Measurements from ENCODE around the gene MEMO1.
A peak's percentile ranks its signal among the peaks of the same experiment; 100 is the strongest.
"Not testable (repeated sequence)": the region's sequence is repeated elsewhere in the genome, so short reads cannot be mapped to it uniquely, and the experiment has no call there.

Gene MEMO1

GRCh38 chr2:32010670-32011484 lies at the start of gene MEMO1:
MEMO1 (minus strand) TSS chr2:32011008; CDS start chr2:32010247, 761 bp downstream.
- peak; percentile 93 for DNase-seq

DNA sequence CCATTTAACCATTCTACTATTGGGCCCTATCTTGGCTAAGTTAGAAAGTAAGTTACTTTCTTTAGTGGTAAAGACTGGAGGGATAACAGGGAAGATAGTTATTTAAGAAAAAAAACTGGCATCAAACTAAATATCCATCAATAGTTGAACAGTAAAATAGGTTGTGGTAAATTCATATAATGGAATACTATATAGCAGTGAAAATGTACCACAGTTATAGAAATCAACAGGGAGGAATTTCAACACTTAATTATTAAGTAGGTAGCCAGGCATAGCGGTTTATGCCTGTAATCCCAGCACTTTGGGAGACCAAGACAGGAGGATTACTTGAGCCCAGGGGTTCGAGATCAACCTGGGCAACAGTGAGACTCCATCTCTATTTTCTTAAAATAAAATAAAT lies 49.5 kb upstream of the MEMO1 start:
- DNase-seq: no peak

DNA sequence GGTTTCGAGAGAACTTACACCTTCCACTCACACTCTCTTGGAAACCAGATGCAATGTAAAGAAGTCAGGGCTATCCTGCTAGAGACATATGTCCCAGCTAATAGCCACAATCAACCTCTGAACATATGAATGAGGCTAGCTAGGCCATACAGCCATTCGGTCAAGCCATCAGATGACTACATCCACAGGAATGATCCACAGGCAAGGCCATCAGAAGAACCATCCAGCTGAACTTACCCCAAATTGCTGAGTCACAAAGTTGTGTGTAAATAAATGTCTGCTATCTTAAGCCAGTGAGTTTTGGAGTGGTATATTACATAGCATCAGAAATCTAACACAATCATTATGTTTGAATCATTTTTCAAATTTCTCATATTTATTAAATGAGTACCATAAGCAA lies 47.3 kb upstream of the MEMO1 start:
- no peak for DNase-seq

DNA sequence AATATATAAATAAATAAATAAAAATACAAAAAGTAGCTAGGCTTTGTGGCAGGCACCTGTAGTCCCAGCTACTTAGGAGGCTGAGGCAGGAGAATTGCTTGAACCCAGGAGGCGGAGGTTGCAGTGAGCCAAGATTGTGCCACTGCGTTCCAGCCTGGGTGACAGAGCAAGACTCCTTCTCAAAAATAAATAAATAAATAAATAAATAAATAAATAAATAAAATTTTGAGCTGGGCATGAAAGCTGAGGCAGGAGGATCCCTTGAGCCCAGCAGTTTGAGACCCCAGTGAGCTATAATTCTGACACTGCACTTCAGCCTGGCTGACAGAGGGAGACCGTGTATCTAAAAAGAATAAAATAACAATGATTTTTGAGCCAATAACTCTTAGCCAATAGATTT lies 43.8 kb upstream of the MEMO1 start:
- DNase-seq: not testable (repeated sequence)

DNA sequence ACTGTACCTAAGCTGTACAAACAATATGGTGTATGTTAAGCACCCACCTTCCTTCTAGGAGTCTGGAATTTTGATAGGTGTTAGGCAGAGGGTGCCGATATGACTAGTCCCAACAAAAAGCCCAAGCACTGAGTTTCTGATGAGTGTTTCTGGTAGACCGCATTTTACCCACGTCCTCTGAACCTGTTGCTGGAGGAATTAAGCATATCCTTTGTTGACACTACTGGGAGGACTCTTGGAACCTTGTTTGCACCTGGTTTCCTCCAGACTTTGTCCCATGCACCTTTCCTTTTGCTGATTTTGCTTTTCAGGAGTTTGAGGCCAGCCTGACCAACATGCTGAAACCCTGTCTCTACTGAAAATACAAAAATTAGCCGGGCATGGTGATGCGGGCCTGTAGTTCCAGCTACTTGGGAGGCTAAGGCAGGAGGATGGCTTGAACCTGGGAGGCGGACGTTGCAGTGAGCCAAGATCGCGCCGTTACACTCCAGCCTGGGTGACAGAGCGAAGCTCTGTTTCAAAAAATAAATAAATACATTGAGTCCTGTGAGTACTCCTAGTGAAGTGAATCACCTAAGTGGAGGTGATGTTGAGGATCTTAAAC lies 41.1 kb upstream of the MEMO1 start:
- DNase-seq: no peak

- no peak for DNase-seq
These were observed 32.8 kb upstream of the MEMO1 start for GRCh38 chr2:32043561-32043960.

- DNase-seq: peak; percentile 86
These were observed 28.8 kb upstream of the MEMO1 start, which contains the start of gene DPY30 for GRCh38 chr2:32039447-32040219. DPY30 (minus strand) TSS chr2:32039805; CDS start chr2:32039456, 349 bp downstream.

DNA sequence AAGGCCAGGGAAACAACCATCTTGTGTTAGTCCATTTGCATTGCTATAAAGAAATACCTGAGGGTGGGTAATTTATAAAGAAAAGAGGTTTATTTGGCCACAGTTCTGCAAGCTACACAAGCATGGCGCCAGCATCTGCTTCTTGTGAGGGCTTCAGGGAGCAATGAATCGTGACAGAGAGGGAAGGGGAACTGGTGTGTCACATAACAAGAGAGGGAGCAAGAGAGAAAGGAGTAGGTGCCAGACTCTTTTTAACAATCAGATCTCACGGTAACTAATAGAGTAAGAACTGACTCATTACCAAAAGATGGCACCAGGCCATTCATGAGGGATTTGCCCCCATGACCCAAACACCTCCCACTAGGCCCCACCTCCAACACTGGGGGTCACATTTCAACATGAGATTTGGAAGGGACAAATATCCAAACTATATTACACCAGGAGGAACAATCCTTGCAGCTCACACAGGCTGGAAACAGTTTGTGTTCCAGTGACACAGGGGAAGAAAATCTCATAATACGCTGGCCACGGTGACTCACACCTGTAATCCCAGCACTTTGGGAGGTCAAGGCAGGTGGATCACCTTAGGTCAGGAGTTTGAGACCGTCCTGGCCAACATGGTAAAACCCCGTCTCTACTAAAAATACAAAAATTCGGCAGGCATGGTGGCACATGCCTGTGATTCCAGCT lies 23.5 kb upstream of the MEMO1 start:
- not testable (repeated sequence) for DNase-seq

- DNase-seq: not testable (repeated sequence)
These were observed 8.1 kb upstream of the MEMO1 start for GRCh38 chr2:32018789-32019482.

- DNase-seq: no peak
These were observed 2.1 kb upstream of the MEMO1 start for GRCh38 chr2:32012872-32013271.

GRCh38 chr2:32011485-32011960 lies 715 bp upstream of the MEMO1 start:
- no peak for DNase-seq

- DNase-seq: peak; percentile 55
These were observed 533 bp downstream of the MEMO1 start for GRCh38 chr2:32010280-32010669.

GRCh38 chr2:32009516-32010256 lies 1.1 kb downstream of the MEMO1 start:
- DNase-seq: peak; percentile 39

- DNase-seq: peak; percentile 3
These were observed 1.8 kb downstream of the MEMO1 start for GRCh38 chr2:32008805-32009515.

- DNase-seq: no peak
These were observed 3.8 kb downstream of the MEMO1 start for GRCh38 chr2:32007121-32007391.

- no peak for DNase-seq
These were observed 5.3 kb downstream of the MEMO1 start for GRCh38 chr2:32005371-32005976.

- no peak for DNase-seq
These were observed 7.0 kb downstream of the MEMO1 start for GRCh38 chr2:32003791-32004190.

DNA sequence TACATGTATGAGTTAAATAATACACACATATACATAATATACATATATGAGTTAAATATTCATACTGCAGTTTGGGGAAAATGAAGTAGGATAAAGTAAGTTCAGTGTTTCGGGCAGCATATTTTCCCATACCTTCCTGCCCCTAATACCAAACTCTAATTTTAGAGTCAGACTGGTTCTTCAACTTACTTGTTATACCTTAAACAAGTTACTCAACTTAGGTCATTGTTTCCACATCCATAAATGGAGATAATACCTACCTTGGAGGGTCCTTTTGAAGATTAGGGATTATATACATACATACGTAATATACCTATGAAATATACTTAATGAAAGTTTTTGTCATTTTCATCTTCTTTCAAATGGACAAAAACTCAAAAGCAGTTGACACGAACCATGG lies 8.4 kb downstream of the MEMO1 start:
- DNase-seq: no peak

DNA sequence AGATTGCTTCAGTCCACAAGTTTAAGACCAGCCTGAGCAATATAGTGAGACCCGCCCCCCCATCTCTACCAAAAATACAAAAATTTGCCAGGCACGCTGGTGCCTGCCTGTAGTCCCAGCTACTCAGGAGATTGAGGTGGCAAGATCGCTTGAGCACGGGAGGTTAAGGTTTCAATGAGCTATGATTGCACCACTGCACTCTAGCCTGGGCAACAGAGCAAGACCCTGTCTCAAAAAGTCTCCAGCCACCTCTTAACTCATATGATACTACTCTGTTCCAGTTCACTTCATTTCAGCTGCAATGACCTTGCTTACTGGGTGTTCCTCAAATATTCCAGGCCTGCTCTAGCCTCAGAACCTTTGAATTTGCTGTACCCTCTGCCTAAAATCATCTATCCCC lies 11.4 kb downstream of the MEMO1 start:
- no peak for DNase-seq

DNA sequence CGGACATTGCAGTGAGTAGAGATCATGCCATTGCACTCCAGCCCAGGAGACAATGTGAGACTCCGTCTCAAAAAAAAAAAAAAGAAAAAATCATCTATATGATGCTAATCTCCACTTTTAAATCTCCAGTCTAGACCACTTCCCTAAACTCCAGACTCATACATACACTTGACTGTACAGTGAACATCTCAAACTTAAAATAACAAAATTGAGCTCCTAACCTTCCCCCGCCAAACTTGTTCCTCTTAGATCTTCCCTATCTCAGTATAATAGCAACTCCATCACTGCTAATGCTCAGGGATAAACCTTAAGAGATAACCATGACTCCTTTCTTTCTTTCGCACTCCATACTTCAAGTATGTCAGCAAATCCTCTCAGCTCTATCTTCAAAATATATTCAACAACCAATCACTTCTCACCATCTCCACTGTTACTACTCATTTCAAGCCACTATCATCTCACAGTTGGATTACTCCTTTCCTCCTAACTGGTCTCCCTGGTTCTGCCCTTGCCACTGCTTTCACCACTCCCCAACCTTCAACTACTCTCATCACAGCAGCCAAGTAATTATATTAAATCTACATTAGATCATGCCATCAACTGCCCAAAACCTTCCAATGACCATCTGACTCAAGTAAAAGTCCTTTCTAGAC lies 12.0 kb downstream of the MEMO1 start:
- no peak for DNase-seq

All from stimulated activated CD4-positive, alpha-beta T cell treated with anti-CD3 and anti-CD28 coated beads, Interleukin-12 subunit alpha, Interleukin-12 subunit beta, amount 100 ng/mL, for 4 hours (primary cell).